NK-92 (cell line): Measurements from ENCODE around the gene POLE4.

ENCODE experiments used
- DNase-seq: peaks from one replicate; lab custom pipeline; 2025; ENCODE audit not compliant: unreplicated experiment; lab: John Stamatoyannopoulos, UW

Gene POLE4

GRCh38 chr2:74985978-74986609, 27.7 kb downstream of the POLE4 start:
- no peak for DNase-seq

GRCh38 chr2:74991977-74992376, 33.5 kb downstream of the POLE4 start:
- DNase-seq = no peak

- no peak for DNase-seq
These were observed 41.0 kb downstream of the POLE4 start for GRCh38 chr2:74999468-74999867.

GRCh38 chr2:75002007-75002406, 43.6 kb downstream of the POLE4 start:
- no peak for DNase-seq

- no peak for DNase-seq
These were observed 44.8 kb downstream of the POLE4 start for GRCh38 chr2:75003276-75003675.

- no peak for DNase-seq
These were observed 45.3 kb downstream of the POLE4 start for GRCh38 chr2:75003773-75004172.

GRCh38 chr2:75006041-75006440, 47.6 kb downstream of the POLE4 start:
- no peak for DNase-seq

GRCh38 chr2:75007061-75007460, 48.6 kb downstream of the POLE4 start:
- DNase-seq = no peak

- DNase-seq = no peak
These were observed 49.4 kb downstream of the POLE4 start for GRCh38 chr2:75007819-75008218.

- DNase-seq = no peak
These were observed 52.1 kb downstream of the POLE4 start for GRCh38 chr2:75010571-75010970.

- no peak for DNase-seq
These were observed 53.6 kb downstream of the POLE4 start for GRCh38 chr2:75012080-75012479.

- no peak for DNase-seq
These were observed 59.7 kb downstream of the POLE4 start for GRCh38 chr2:75018162-75018561.
